ENCODE measurements around the gene TSPAN18.

Gene TSPAN18

GRCh38 chr11:44740967-44741366, 14.2 kb downstream of the TSPAN18 start:
- DNase-seq: no peak

GRCh38 chr11:44741976-44742375, 15.2 kb downstream of the TSPAN18 start:
- DNase-seq: no peak

GRCh38 chr11:44742508-44743246, 15.9 kb downstream of the TSPAN18 start:
- no peak for DNase-seq

- no peak for DNase-seq
Observed at GRCh38 chr11:44743326-44743725, 16.6 kb downstream of the TSPAN18 start.

- DNase-seq: no peak
Observed at GRCh38 chr11:44743959-44744557, 17.3 kb downstream of the TSPAN18 start.

GRCh38 chr11:44746894-44747293, 20.1 kb downstream of the TSPAN18 start:
- no peak for DNase-seq

DNA sequence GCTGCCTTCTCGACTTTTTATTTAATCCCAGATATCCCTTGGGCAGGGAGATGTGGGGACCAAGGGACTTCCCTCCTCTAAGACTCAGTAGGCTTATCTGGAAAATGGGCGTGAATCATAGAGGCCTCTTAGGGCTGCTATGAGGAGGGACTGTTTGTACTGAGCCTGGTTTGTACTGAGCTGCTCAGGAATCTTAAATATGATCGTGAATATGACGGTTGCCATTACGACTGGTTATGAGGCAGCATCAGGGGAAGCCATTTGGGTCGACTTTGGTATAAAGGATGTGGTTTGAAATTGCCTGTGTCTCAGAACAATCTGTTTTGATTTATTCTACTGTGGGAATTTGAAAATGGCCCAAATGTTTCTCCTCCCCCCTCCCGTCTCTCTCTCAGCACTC, 20.6 kb downstream of the TSPAN18 start:
- DNase-seq: no peak

DNA sequence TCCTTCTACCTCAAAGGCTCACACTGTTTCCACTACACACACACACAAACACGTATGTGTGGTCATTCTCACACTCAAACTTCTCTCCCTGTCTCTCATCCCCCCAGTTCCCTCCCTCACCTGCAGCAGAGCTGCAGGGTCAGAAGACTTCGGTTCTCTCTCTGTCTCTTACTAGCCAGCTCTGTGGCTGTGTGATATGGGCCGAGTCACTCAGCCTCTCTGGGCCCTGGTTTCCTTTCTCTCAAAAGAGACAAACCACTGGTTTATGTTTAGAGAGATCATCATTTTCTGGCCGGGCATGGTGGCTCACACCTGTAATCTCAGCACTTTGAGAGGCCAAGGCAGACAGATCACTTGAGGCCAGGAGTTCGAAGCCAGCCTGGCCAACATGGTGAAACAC, 21.1 kb downstream of the TSPAN18 start:
- no peak for DNase-seq

DNA sequence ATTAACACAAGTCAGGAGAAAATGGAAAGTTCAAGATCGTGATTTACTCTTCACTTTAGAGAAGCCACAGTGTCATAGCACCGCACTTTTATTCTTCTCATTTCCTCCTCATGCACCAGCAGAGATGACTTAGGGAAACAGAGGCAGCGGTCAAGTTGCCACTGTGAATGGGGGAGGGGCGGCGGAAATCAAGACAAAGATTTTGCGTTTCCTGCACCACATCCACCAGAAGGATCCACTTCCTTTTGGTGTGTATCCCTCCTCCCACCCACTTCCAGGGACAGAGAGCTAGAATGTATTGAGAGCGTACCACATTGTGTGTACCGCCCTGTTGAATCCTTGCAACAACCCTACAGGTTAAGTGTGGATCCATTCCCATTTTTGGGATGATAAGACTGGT, 21.8 kb downstream of the TSPAN18 start:
- DNase-seq: no peak

DNA sequence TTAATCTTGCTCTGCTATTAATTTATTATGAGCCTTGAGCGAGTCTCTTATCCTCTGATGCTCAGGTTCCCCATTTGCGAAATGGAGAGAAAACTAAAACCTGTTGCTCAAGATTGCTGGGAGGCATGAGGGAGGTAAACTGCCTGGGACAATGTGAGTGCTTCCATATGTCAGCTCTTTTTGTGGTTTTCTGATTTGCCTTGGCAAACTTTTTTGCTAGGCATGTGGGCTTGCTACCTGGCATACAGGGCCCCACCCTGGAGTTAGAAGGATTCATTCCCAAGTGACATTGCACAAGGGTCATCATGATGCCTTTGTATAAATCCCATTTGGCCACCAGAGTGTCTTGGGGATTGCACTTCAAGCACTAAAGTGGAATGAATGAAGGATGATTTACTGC, 22.4 kb downstream of the TSPAN18 start:
- DNase-seq: no peak

DNA sequence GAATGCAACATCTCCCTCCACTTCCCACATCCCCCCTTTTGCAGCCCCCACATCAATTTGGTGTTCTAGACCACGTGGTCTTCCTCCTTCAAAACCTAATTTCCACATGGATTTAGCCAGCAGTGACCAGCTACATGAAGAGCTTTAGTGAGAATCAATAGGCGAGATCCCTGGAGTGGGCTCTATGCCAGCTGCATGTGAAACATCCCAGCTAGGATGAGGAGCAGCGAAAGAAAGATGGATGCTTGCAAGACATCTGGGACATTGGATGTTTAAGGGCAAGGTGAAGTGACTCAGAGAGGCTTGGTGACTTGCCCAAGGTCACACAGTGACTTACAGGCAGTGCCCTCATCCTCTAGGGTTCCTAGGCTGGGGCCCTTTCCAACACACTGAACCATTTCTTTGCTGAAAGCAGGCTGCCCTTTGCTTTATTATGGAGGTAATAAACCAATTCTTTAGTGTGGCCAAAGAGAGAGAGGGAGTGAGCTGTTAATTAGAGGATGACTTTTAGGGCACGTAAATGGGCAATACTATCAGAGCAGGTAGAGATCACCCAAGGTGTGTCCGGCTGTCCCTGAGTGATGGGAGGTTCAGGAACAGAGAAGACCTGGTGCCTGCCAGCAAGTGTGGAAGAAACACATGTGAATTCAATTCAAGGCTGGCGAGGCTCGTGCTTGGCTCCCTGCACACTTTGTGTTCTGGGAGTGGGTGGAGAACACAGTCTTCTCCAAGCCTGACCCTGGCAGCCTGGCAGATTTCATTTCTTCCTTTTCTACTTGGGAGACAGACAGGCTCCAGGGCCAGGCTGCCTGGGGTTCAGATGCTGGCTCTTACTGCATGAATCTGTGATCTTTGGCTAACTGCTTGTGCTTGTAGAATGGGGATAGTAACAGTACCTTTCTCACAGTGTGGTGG, 24.0 kb downstream of the TSPAN18 start:
- no peak for DNase-seq

- no peak for DNase-seq
Observed at GRCh38 chr11:44752300-44752699, 25.5 kb downstream of the TSPAN18 start.

DNA sequence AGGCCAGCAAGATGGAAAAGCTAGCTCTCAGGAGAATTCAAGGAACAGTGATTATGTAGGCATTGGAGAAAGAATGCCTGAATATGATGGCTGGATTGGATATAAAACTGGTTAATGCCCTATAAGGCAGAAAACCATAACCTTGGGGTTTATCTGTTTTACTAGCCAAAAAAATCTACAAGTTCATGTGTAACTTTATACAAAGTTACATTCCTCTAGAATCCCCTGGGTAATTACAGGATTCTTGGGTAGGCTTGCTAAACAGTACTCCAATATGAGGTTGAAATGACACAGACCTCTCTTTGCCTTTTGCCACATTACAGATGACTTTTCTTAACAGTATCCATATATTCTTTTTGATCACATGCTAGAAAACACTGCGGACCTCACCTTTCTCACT, 26.0 kb downstream of the TSPAN18 start:
- DNase-seq: no peak

- DNase-seq: no peak
Observed at GRCh38 chr11:44753961-44754645, 27.3 kb downstream of the TSPAN18 start.

GRCh38 chr11:44754876-44755555, 28.3 kb downstream of the TSPAN18 start:
- DNase-seq: no peak

- no peak for DNase-seq
Observed at GRCh38 chr11:44755556-44756523, 29.1 kb downstream of the TSPAN18 start.

DNA sequence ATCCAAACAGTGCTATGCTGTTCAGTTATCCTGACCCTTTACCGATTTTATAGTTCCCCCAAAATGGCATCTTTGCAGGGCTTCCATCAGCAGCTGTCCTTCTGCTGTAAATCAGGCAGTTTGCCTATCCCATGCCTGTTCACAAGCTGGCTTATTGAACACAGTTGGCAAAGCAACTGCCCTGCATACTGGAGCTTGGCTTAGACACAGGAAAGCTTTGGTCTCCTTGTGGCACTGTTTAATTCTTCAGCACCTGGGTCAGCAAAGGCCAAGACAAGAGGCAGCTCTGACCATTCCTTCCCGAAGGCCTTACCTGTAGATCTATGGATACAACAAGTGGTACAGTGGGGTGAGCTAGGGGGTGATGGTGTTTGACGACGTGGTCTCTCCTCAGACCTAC, 32.2 kb downstream of the TSPAN18 start:
- no peak for DNase-seq

GRCh38 chr11:44759743-44760476, 33.1 kb downstream of the TSPAN18 start:
- no peak for DNase-seq

GRCh38 chr11:44760477-44760872, 33.7 kb downstream of the TSPAN18 start:
- no peak for DNase-seq

DNA sequence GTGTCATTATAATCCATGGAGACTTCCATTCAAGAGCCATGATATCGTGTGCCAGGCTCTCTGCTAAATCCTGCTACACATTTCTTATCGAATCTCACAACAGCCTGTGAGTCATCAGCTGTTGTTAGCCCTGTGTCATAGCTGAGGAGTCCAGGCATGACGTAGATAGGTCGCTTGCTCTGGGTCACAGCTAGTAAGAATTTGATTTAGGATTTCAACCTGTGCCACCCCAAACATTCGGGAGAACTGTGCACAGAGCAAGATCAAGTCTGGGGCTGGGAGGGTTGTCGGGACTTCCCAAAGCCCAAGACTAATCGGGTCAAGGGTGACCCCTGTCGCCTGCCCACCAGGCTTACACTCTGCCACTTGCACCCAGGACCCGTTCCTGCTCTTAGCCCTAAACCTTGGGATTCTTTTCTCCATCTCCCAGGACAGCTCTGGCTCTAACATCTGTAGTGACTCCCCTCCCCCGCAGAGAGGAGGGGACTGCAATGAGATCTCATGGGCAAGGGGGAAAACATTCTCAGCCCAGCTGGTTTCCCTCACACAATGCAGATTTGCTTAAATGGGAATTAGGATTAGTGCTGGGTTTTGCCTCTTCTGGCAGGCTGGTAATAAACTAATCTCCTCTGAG, 34.3 kb downstream of the TSPAN18 start:
- DNase-seq: no peak

All from activated CD8-positive, alpha-beta memory T cell treated with anti-CD3 and anti-CD28 coated beads, Interleukin-2, amount 50 U/mL, for 4 hours (primary cell).